AG20443 (cell line): ENCODE results near the gene MCM6.
"Not testable (repeated sequence)": the region's sequence is repeated elsewhere in the genome, so short reads cannot be mapped to it uniquely, and the experiment has no call there.

Experiments used
- DNase-seq: peaks from one replicate; pipeline ENCODE4 v3.0.0; 2012; ENCODE audit warnings: low spot score, mixed read lengths

MCM6 gene

DNA sequence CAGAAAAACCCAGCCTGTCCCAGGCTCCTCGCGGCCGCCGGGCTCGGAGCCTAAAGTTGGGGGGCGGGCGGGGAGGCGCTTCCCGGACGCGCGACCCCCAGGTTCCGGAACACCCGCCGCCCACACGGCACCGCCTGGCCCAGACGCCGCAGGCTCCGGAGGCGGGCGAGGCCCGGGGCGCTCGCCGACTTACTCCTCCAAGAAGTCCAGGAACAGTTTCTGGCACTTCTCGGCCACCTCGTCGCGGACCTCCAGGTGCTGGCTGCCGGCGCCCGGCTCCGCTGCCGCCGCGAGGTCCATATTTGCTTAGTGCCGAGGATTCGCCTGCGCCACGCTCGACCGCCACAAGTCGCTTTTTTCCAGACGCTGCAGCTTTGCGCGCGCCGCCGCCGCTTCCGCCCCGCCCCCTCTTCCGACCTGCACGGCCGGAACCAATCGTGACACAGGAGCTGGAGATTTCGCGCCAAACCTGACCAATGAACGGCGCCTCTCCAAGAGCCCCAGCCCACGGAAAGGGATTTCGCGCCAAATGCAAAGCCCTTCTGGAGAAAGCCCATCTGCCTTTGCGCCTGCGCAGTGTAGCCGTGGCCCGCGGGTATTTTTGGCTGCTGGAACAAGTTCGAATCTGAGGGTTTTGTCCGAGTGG, at the start of gene MCM6:
TSS of gene MCM6 (minus strand) at position 378 of the 646 bp plus-strand sequence. CDS start at position 300, 78 bp downstream.
- peak; percentile 99 for DNase-seq

DNA sequence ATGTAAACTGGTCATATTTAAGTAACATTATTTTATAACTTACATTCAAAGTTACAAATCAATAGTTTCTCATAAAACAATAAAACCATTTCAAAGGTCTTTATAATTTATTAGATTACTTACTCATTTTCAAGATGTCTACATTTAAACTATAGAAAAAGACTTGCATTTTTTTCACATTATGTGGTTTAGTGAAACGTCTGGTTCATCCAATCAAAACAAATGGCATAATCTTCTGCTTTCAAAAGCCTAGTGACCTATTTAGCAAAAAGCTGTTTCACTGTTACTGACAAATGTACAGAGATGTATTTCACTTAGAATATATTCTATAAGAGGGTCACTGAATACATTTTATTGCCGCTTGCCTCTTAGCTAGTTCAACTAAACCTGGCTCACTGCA, 49.3 kb upstream of the MCM6 start:
- DNase-seq = no peak

DNA sequence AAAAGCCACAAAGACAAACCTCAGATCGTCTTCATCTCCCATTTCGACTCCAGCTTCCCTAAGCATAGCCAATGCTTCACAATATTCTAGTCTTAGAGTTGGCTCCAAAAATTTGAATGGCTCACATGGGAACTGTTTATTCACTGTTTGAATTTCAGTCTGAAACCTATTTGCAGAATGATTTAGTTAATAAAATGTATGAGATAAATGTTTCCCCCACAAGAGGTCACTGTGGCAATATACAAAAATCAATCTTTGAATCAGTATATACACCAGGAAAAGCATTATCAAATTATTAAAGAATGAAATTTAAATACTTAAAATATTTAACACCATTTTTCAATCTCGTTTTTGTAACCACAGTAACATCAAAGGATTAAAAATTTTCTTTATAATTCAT, 40.0 kb upstream of the MCM6 start:
- peak; percentile 14 for DNase-seq

DNA sequence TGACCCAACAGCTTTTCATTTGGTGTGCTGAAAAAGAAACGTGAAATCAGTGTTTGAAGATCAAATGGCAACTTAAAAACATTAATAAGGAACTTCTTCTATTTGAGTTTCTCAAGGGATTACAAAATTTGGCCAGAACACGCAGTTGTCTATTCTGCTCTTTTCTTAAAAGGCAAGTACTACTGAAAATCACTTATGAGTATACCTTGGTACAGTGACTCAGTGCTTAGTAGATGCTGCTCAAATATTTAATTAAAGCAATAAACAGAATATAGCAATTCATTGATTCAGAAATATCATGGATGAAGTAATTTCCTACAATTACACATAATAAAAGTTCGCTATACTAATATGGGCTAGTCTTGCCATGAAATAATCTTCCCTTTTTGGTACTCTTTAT, 38.2 kb upstream of the MCM6 start:
- DNase-seq = no peak

DNA sequence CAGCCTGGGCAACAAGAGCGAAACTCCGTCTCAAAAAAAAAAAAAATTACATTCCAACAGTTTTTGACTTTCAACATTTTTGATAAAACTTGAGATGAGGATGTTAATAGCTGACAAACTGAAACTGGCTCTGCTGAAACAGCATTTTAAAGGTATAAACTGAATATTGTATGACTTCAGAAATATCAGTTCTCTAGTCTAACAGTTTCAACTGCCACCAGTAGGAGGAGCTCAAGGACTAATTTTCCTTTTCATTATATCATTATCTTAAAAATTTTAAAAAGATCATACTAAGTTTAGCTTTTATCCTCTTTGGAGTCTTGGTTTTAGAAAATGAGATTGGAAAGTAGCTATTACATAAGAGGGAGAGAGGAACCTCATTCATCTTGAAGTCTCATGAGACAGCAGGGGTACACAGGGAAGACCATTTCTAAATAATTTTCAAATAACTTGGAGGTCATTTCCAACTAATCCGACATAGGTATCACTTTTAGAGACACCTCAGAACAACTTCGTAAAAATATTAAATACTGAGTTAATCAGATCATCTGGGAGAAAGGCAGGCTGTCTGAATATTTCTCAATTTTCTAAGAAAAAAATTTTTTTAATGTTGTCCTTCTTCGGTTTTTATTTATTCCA, 37.6 kb upstream of the MCM6 start:
- peak; percentile 49 for DNase-seq

DNA sequence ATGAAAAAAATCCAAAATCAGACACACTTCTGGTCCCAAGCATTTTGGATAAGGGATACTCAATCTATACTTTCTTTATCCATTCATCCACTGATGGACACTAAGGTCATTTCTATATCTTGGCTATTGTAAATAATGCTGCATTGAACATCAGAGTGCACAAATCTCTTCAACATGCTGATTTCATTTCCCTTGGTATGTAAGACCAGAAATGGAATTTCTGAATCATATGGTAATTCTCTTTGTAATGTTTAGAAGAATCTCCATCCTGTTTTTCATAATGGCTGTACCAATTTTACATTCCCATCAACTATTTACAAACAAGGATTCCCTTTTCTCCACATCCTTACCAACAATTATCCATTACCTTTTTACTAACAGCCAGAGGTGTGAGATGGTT, 33.7 kb upstream of the MCM6 start:
- DNase-seq = no peak

GRCh38 chr2:135905679-135906078, 29.4 kb upstream of the MCM6 start:
- no peak for DNase-seq

DNA sequence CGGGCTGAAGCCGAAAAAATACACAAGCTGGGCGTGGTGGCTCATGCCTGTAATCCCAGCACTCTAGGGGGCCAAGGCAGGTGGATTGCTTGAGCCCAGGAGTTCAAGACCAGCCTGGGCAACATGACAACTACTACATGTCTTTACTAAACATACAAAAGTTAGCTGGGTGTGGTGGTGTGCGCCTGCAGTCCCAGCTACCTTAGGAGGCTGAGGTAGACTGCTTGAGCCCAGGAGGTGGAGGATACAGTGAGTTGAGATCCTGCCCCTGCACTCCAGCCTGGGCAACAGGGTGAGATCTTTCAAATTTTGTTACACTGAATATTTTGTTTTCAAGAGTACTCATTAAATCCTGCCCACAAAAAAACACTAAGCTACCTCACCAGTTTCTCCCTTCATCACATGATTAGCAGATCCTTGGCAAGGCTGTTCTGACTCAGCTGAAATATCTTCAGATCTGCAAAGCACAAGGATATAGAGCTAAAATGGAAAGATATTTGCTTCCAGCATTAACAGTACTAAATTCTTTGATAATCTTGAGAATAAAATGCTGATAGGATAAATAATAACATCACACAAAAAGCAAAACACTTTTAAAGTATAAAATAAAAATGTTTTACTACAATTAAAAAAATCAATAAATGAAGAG, 28.2 kb upstream of the MCM6 start:
- DNase-seq = peak; percentile 63

GRCh38 chr2:135903650-135904049, 27.4 kb upstream of the MCM6 start:
- no peak for DNase-seq

DNA sequence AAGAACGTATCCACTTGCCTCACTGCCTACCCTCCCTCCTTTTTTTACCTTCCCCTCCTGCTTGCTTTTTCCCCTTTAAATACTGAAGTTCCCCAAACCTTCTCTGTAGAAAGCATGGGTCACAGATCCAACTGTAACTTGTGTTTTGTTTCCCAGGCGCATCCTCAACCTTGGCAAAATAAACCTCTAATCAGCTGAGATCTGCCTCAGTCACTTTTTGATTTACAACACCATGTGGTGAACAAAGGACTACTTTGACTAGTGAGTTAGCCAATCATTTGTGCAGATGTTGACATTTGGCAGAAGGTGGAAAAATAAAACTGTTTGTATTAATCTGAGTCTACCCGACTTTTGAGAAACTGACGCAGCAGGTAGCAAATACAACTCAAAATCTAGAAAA, 23.3 kb upstream of the MCM6 start:
- DNase-seq = no peak

DNA sequence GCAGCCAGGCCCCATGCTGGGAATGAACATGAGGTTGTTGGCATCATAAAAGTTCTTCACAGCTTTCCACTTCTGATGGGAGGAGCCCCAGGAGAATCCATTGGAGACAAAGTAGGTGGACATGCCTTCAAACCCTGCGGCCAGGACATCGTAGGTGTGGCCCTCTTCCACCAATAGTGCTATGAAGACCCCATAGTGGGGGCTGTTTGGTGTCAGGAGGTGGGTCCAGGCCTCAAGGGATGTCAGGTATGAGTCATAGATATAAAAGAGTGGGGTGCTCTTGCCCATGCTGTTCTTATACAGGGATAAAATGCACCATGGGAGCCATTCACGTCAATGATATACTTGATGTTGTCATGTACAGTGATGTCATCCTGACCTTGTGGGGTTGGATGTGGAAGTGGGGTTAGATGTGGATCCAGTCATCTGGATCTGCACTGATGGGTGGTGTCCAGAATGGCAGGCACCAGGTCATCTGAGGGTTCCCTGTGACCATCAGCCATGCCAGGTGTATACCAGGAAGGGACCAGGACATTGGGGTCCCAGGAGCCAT, 22.1 kb upstream of the MCM6 start:
- no peak for DNase-seq

- no peak for DNase-seq
Measured at GRCh38 chr2:135894930-135895329, 18.7 kb upstream of the MCM6 start.

- DNase-seq = no peak
Measured at GRCh38 chr2:135893374-135893794, 17.1 kb upstream of the MCM6 start.

GRCh38 chr2:135890835-135891234, 14.6 kb upstream of the MCM6 start:
- no peak for DNase-seq

GRCh38 chr2:135890149-135890548, 13.9 kb upstream of the MCM6 start:
- DNase-seq = no peak

- not testable (repeated sequence) for DNase-seq
Measured at GRCh38 chr2:135888587-135888986, 12.3 kb upstream of the MCM6 start.

GRCh38 chr2:135885709-135886108, 9.5 kb upstream of the MCM6 start:
- DNase-seq = no peak

GRCh38 chr2:135882415-135882814, 6.2 kb upstream of the MCM6 start:
- no peak for DNase-seq

GRCh38 chr2:135876770-135877169, 527 bp upstream of the MCM6 start:
- DNase-seq = not testable (repeated sequence)

GRCh38 chr2:135875491-135876065, 665 bp downstream of the MCM6 start:
- DNase-seq = peak; percentile 80

GRCh38 chr2:135874777-135875365, 1.4 kb downstream of the MCM6 start:
- DNase-seq = no peak

DNA sequence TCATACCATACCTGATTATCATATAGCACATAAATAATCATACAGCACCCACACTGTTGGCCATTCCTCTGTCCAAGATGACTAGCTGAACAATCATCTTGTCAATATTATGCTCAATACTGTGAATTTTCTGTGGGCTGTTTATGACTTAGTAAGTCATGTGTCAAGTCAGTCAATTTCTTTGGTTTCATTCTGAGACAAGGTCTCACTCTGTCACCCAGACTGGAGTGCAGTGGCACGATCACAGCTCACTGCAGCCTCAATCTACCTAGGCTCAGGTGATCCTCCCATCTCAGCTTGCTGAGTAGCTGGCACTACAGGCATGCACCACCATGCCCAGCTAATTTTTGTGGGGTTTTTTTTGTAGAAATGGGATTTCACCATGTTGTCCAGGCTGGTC, 5.7 kb downstream of the MCM6 start:
- no peak for DNase-seq
